Fibroblast of mammary gland (primary cell): ENCODE measurements around the gene PRELID1.
A peak's percentile ranks its signal among the peaks of the same experiment; 100 is the strongest.

Experiments
- DNase-seq: peaks from one replicate; pipeline ENCODE4 v3.0.0-alpha.2; 2010; ENCODE audit warnings: low read depth
- H3K4me3 ChIP-seq: 2 replicates; pipeline ENCODE4 v1.5.1; 2011; ENCODE audit warnings: low read depth, mild to moderate bottlenecking, low read length, moderate library complexity; ENCODE audit not compliant: control insufficient read depth
- CTCF ChIP-seq: conservative IDR thresholded peaks from 2 replicates; pipeline ENCODE4 v1.5.1; 2011; ENCODE audit warnings: low read depth, low read length, inconsistent platforms; ENCODE audit not compliant: control insufficient read depth, insufficient read depth

Gene PRELID1

GRCh38 chr5:177320879-177321278 lies 17.3 kb downstream of the PRELID1 start:
- H3K4me3 ChIP-seq = no peak overlapping the region
- no peak for TF ChIP-seq CTCF
- no peak for DNase-seq

- H3K4me3 ChIP-seq = no peak overlapping the region
- no peak for DNase-seq
- TF ChIP-seq CTCF = no peak
These were observed 22.3 kb downstream of the PRELID1 start for GRCh38 chr5:177325868-177326381.

- TF ChIP-seq CTCF = peak; percentile 11
- peak; percentile 83 for DNase-seq
- no peak overlapping the region for H3K4me3 ChIP-seq
These were observed 24.2 kb downstream of the PRELID1 start for GRCh38 chr5:177327539-177328522.

GRCh38 chr5:177328545-177329231 lies 25.1 kb downstream of the PRELID1 start:
- no peak for DNase-seq
- TF ChIP-seq CTCF = no peak
- no peak overlapping the region for H3K4me3 ChIP-seq

GRCh38 chr5:177329883-177330282 lies 26.3 kb downstream of the PRELID1 start:
- no peak overlapping the region for H3K4me3 ChIP-seq
- no peak for TF ChIP-seq CTCF
- DNase-seq = no peak

GRCh38 chr5:177330991-177331842 lies 27.6 kb downstream of the PRELID1 start:
- no peak for TF ChIP-seq CTCF
- no peak overlapping the region for H3K4me3 ChIP-seq
- no peak for DNase-seq
